ENCODE measurements around the gene ZSCAN10.

Gene ZSCAN10

DNA sequence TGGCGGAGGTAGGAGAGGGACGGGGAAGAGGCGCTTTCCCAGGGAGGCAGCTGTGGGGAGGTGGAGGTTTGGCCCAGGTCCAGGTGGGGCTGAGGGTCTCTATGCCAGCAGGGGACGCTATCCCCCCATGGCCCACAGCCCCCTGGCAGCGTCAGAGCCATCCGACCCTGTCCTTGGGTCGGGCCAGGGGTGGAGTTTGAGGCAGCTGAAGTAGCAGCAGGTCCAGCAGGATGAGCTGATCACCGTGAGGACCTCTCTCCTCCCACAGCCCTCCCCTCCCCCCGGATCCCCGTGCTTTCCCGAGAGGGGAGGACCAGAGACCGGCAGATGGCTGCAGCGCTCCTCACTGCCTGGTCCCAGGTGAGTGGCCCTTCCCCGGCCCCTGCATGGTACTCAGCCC lies 16.5 kb upstream of the ZSCAN10 start:
- Histone ChIP-seq H2AFZ (ENCODE audit: low read depth, low read length) (no peak overlapping the region), H3K23ac (ENCODE audit: low read length in 2 of 2) (no peak overlapping the region), H3K79me1 (replicated peaks; ENCODE audit: low read length, poor library complexity, severe bottlenecking) (peaks cover 57% of the 10 kb centered on the region), H3K9me3 (ENCODE audit: control insufficient read depth, low read length) (no peaks in the 10 kb centered on the region), H2BK120ac (ENCODE audit: low read depth, low read length) (no peak overlapping the region), H3K4me3 (ENCODE audit: insufficient read depth in 1 of 2, low read depth in 1 of 2, low read length in 2 of 2) (no peak overlapping the region), H3K9ac (ENCODE audit: low read length) (no peak overlapping the region), H3K27ac (ENCODE audit: low read length, poor library complexity, severe bottlenecking) (no peak overlapping the region), H4K91ac (ENCODE audit: low read length) (no peak overlapping the region), H2BK12ac (ENCODE audit: low read length in 2 of 2) (no peak overlapping the region), H3K36me3 (ENCODE audit: control insufficient read depth in 1 of 2, insufficient read depth in 2 of 2, low read depth in 1 of 2, low read length in 2 of 2) (peaks cover 44 to 50% of the 10 kb centered on the region in 2 experiments), H3K14ac (ENCODE audit: low read length in 2 of 2) (no peak overlapping the region), H2AK5ac (ENCODE audit: low read length, severe bottlenecking) (no peak overlapping the region), H3K4me2 (ENCODE audit: low read length, poor library complexity, severe bottlenecking) (no peak overlapping the region), H4K8ac (ENCODE audit: low read length) (no peak overlapping the region), H2BK15ac (ENCODE audit: low read depth, poor library complexity, severe bottlenecking) (no peak overlapping the region), H2BK5ac (ENCODE audit: low read depth, low read length, poor library complexity, severe bottlenecking) (no peak overlapping the region), H3K4ac (ENCODE audit: low read depth in 1 of 2, low read length in 2 of 2) (no peak overlapping the region), H3K27me3 (ENCODE audit: control insufficient read depth in 1 of 2, insufficient read depth in 1 of 2, low read length in 2 of 2) (no peaks in the 10 kb centered on the region), H3K4me1 (ENCODE audit: control insufficient read depth, insufficient read depth, low read depth, low read length) (peaks cover 24% of the 10 kb centered on the region), H3K18ac (ENCODE audit: low read depth in 1 of 2, low read length in 2 of 2) (no peak overlapping the region)
- WGBS, result 86% methylated on average over 13 of the region's 14 CpGs
- DNase-seq, result no peak

DNA sequence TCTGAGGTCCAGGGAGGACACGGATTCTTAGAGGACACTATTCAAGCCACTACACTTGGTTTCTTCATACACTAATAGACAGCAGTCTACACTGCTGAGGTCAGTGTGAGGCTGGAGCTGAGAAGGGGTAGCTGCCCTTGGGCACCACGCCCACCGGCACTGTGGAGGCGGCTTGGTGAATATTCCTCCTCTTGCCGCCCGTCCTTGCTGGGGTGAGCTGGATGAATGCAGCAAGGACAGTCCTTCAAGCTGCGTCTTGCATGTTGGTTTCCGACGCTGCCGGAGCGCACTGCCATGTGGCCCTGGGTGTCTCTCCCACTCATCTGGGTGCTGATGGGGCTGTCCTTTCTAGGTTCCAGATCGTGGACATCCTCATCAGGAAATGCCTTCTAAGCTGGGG lies 15.9 kb upstream of the ZSCAN10 start:
- no peak overlapping the region for H3K4me2 ChIP-seq (ENCODE audit: low read length, poor library complexity, severe bottlenecking)
- H3K79me1 ChIP-seq (replicated peaks; ENCODE audit: low read length, poor library complexity, severe bottlenecking), result peaks cover 52% of the 10 kb centered on the region
- no peak overlapping the region for H2BK12ac ChIP-seq (ENCODE audit: low read length in 2 of 2)
- H3K14ac ChIP-seq (ENCODE audit: low read length in 2 of 2), result no peak overlapping the region
- no peak overlapping the region for H3K4ac ChIP-seq (ENCODE audit: low read depth in 1 of 2, low read length in 2 of 2)
- no peak overlapping the region for H2AFZ ChIP-seq (ENCODE audit: low read depth, low read length)
- no peak overlapping the region for H3K27ac ChIP-seq (ENCODE audit: low read length, poor library complexity, severe bottlenecking)
- WGBS, result 97% methylated on average over 12 of the region's 12 CpGs
- no peak overlapping the region for H2BK5ac ChIP-seq (ENCODE audit: low read depth, low read length, poor library complexity, severe bottlenecking)
- H2AK5ac ChIP-seq (ENCODE audit: low read length, severe bottlenecking), result no peak overlapping the region
- H3K27me3 ChIP-seq (ENCODE audit: control insufficient read depth in 1 of 2, insufficient read depth in 1 of 2, low read length in 2 of 2), result no peaks in the 10 kb centered on the region
- no peak for DNase-seq
- no peak overlapping the region for H4K91ac ChIP-seq (ENCODE audit: low read length)
- H3K9ac ChIP-seq (ENCODE audit: low read length), result no peak overlapping the region
- no peak overlapping the region for H3K18ac ChIP-seq (ENCODE audit: low read depth in 1 of 2, low read length in 2 of 2)
- H3K4me1 ChIP-seq (ENCODE audit: control insufficient read depth, insufficient read depth, low read depth, low read length), result peaks cover 24% of the 10 kb centered on the region
- H2BK120ac ChIP-seq (ENCODE audit: low read depth, low read length), result no peak overlapping the region
- H4K8ac ChIP-seq (ENCODE audit: low read length), result no peak overlapping the region
- H3K9me3 ChIP-seq (ENCODE audit: control insufficient read depth, low read length), result no peaks in the 10 kb centered on the region
- peaks cover 41 to 45% of the 10 kb centered on the region in 2 experiments for H3K36me3 ChIP-seq (ENCODE audit: control insufficient read depth in 1 of 2, insufficient read depth in 2 of 2, low read depth in 1 of 2, low read length in 2 of 2)
- H3K23ac ChIP-seq (ENCODE audit: low read length in 2 of 2), result no peak overlapping the region
- H3K4me3 ChIP-seq (ENCODE audit: insufficient read depth in 1 of 2, low read depth in 1 of 2, low read length in 2 of 2), result no peak overlapping the region
- no peak overlapping the region for H2BK15ac ChIP-seq (ENCODE audit: low read depth, poor library complexity, severe bottlenecking)

DNA sequence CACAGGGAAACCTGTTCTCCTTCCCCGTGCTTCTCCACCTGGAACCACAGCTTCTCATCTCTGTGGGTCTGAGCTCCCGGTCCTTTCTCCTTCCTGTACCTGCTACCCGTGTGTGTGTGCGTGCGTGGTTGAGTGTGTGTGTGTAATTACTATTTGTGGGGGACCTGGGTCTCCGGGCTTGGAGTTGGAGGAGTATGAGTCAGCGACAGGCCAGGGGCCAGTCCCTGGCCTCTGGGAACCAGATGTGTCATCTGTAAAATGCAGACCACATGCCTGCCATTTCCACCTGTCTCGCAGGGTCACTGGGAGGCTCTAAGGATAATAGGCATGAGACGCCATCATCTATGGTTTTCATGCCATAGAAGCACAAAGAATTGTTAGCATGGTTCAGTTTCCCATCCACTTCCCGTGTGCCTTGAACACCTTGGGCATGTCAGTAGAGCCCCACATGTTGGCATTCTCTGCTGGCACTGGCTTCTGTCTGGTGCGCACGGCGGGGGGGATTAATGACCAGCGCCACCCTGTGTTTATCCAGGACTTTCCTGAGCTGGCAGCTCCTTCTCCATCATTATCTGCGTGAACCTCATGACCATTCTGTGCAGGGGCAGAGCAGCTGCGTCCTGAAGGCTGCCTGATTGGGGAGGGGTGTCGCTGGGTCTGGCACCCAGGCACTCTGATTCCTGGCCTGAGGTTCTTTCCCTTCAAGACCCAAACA lies 14.8 kb upstream of the ZSCAN10 start:
- H3K23ac ChIP-seq (ENCODE audit: low read length in 2 of 2), result no peak overlapping the region
- H3K27ac ChIP-seq (ENCODE audit: low read length, poor library complexity, severe bottlenecking), result no peak overlapping the region
- no peak overlapping the region for H4K8ac ChIP-seq (ENCODE audit: low read length)
- no peak overlapping the region for H3K14ac ChIP-seq (ENCODE audit: low read length in 2 of 2)
- DNase-seq, result peak; percentile 38
- H3K4me1 ChIP-seq (ENCODE audit: control insufficient read depth, insufficient read depth, low read depth, low read length), result peaks cover 24% of the 10 kb centered on the region
- H2AFZ ChIP-seq (ENCODE audit: low read depth, low read length), result no peak overlapping the region
- H2BK15ac ChIP-seq (ENCODE audit: low read depth, poor library complexity, severe bottlenecking), result no peak overlapping the region
- H3K18ac ChIP-seq (ENCODE audit: low read depth in 1 of 2, low read length in 2 of 2), result no peak overlapping the region
- peak overlapping the region; percentile 79 for H3K4me2 ChIP-seq (ENCODE audit: low read length, poor library complexity, severe bottlenecking)
- peak overlapping the region; percentile 85 for H3K9ac ChIP-seq (ENCODE audit: low read length)
- peaks cover 31 to 34% of the 10 kb centered on the region in 2 experiments for H3K36me3 ChIP-seq (ENCODE audit: control insufficient read depth in 1 of 2, insufficient read depth in 2 of 2, low read depth in 1 of 2, low read length in 2 of 2)
- H4K91ac ChIP-seq (ENCODE audit: low read length), result no peak overlapping the region
- no peaks in the 10 kb centered on the region for H3K9me3 ChIP-seq (ENCODE audit: control insufficient read depth, low read length)
- H2BK5ac ChIP-seq (ENCODE audit: low read depth, low read length, poor library complexity, severe bottlenecking), result no peak overlapping the region
- WGBS, result 72% methylated on average over 15 of the region's 17 CpGs
- no peak overlapping the region for H2BK12ac ChIP-seq (ENCODE audit: low read length in 2 of 2)
- H3K4ac ChIP-seq (ENCODE audit: low read depth in 1 of 2, low read length in 2 of 2), result no peak overlapping the region
- peak overlapping the region in 1 of 2 experiments; percentile 94 for H3K4me3 ChIP-seq (ENCODE audit: insufficient read depth in 1 of 2, low read depth in 1 of 2, low read length in 2 of 2)
- H2BK120ac ChIP-seq (ENCODE audit: low read depth, low read length), result no peak overlapping the region
- no peaks in the 10 kb centered on the region for H3K27me3 ChIP-seq (ENCODE audit: control insufficient read depth in 1 of 2, insufficient read depth in 1 of 2, low read length in 2 of 2)
- peaks cover 46% of the 10 kb centered on the region for H3K79me1 ChIP-seq (replicated peaks; ENCODE audit: low read length, poor library complexity, severe bottlenecking)
- H2AK5ac ChIP-seq (ENCODE audit: low read length, severe bottlenecking), result no peak overlapping the region

DNA sequence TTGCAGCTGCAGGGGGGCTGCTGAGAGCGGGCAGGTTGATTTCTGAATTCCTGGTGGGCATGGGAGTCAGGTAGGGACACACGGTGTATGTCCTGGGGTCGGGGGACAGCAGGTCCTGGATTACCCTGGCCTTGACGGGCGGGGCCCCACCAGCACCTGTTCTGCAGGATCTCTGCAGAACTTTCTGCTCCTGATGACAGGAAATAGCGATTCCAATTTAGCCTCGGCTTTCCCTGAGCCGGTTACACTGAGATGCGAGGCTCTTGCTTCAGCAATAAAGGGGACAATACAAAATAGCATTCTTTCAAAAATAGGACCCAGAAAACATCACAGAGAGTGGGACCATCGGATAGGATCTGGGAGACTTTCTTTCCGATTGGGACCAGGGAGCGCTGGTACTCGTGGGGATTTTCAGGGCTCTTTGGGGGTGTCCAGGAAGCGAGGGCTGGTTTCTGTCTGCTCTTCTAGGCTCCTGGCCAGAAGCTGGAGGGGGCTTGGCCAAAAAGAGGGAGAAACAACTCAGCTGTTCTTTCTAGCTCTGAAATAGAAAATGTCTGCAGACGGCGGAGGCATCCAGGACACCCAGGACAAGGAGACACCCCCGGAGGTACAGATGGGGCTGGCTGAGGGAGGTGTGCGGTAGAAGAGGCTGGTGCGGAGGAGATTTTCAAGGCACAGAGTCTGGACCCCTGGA lies 13.9 kb upstream of the ZSCAN10 start:
- peak overlapping the region in 1 of 2 experiments; percentile 84 for H3K14ac ChIP-seq (ENCODE audit: low read length in 2 of 2)
- H2AK5ac ChIP-seq (ENCODE audit: low read length, severe bottlenecking), result no peak overlapping the region
- H3K4me3 ChIP-seq (ENCODE audit: insufficient read depth in 1 of 2, low read depth in 1 of 2, low read length in 2 of 2), result peak overlapping the region; percentile 73 to 94
- no peak overlapping the region for H3K27ac ChIP-seq (ENCODE audit: low read length, poor library complexity, severe bottlenecking)
- H2BK5ac ChIP-seq (ENCODE audit: low read depth, low read length, poor library complexity, severe bottlenecking), result no peak overlapping the region
- H3K4me1 ChIP-seq (ENCODE audit: control insufficient read depth, insufficient read depth, low read depth, low read length), result peaks cover 24% of the 10 kb centered on the region
- H2BK12ac ChIP-seq (ENCODE audit: low read length in 2 of 2), result no peak overlapping the region
- H4K8ac ChIP-seq (ENCODE audit: low read length), result peak overlapping the region; percentile 93
- H3K18ac ChIP-seq (ENCODE audit: low read depth in 1 of 2, low read length in 2 of 2), result peak overlapping the region; percentile 62 to 72
- H3K4ac ChIP-seq (ENCODE audit: low read depth in 1 of 2, low read length in 2 of 2), result peak overlapping the region; percentile 89
- H3K9ac ChIP-seq (ENCODE audit: low read length), result peak overlapping the region; percentile 85
- H2BK120ac ChIP-seq (ENCODE audit: low read depth, low read length), result no peak overlapping the region
- 56% methylated on average over 19 of the region's 19 CpGs for WGBS
- no peak overlapping the region for H2BK15ac ChIP-seq (ENCODE audit: low read depth, poor library complexity, severe bottlenecking)
- peak overlapping the region; percentile 79 for H3K4me2 ChIP-seq (ENCODE audit: low read length, poor library complexity, severe bottlenecking)
- H3K36me3 ChIP-seq (ENCODE audit: control insufficient read depth in 1 of 2, insufficient read depth in 2 of 2, low read depth in 1 of 2, low read length in 2 of 2), result peaks cover 22 to 25% of the 10 kb centered on the region in 2 experiments
- no peak for DNase-seq
- peak overlapping the region; percentile 30 for H2AFZ ChIP-seq (ENCODE audit: low read depth, low read length)
- no peak overlapping the region for H3K23ac ChIP-seq (ENCODE audit: low read length in 2 of 2)
- no peaks in the 10 kb centered on the region for H3K9me3 ChIP-seq (ENCODE audit: control insufficient read depth, low read length)
- peaks cover 40% of the 10 kb centered on the region for H3K79me1 ChIP-seq (replicated peaks; ENCODE audit: low read length, poor library complexity, severe bottlenecking)
- H4K91ac ChIP-seq (ENCODE audit: low read length), result peak overlapping the region; percentile 87
- H3K27me3 ChIP-seq (ENCODE audit: control insufficient read depth in 1 of 2, insufficient read depth in 1 of 2, low read length in 2 of 2), result no peaks in the 10 kb centered on the region

Measured in mesenchymal stem cell (in vitro differentiated cells and primary cell).